Measurements from ENCODE around the gene ERI3.

The ERI3 gene

DNA sequence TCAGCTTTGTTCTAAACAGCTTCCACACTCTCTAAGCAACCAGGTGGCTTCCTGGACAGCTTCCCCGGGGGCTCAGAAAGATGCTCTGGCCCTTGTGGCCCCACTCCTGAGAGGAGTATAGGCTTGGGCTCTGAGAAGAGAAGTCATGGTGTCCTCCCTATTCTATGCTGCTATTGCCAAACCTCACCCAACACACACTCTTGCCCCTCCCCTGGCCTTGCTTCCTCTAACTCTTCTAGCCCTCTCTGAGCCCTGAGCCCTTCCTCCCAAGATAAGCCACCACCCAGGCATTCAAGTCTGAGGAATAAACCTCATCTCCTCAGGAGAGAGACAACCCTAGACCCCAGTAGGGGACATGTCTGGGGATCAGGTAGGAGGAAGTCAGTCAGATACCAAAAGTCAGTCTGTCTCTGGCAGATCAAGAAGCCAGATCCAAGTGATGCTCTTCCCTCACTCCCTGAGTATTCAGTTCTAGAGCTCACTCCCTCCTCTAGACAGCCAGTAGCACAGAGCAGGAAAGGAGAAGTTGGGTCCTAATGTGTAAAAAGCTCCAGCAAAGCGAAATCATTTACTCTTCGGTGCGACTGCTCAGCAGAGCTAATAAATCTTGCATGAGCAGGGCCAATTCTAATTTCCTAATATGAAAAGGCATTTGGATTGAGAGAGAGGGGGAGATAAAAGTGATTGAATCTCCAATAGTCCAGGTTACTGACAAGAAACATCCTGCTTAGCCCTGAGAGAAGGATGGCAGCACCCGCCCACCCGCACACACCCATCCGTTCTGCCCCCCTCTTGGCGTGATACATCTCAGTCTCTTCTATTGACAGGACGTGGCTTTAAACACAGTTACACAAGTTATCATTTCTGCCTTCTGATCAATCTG is 91.2 kb downstream of the ERI3 start:
- DNase-seq (ENCODE audit: low read depth in 2 of 3, low spot score in 2 of 3) = no peak

DNA sequence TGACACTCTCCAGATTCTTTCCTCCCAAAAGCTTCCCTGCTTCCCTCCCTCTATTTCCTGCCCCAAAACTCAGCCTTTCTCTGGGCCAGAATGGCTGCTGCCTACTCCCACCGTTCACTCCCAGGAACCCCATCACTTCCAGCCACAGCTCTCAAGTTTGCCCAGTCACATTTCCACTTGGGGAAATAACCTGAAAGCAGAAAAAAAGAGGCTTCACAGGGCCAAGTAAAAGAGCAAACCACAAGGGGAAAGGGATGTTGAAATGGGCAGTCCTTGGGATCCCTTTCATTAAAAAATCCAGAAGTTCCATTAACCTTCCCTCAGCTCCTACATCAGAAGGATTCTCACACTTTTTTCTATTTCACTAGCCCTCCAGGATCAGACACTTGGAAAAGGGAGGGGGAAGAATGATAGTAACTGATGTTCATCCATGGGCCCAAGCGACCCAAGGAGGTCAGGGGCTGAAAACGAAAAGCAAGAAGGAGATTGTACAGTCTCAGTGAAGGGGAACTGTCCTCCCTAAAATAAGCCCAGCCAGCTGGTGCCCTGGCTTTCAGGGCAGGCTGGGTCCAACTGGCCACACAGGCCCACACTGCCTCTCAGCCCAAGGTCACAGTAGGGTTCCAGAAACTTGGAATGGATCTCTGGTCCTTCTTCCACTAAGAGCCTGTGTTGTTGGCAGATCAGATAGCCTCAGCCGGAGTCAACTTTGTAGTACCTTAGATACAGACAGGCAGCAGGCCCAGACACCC is 92.1 kb downstream of the ERI3 start:
- DNase-seq (ENCODE audit: low read depth in 2 of 3, low spot score in 2 of 3) = no peak

DNA sequence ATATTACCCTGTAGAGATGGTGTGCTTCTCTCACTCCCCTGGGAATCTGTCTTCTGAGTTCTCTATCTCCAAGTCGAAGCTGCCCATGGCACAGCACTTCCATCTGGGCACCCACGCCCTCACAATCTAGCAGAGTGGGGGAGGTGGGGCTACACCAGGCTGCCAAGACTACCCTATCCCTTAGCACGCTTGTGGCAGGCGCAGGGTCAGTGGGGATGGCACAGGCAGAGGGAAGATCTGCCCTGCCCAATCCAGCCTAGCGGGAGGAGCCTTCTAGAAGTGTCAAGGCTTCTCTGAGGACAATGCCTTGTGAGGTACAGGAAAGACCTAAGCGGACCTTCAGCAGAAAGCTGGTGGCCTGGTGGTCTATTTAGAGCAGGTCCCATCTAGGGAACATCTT is 92.6 kb downstream of the ERI3 start:
- no peak for DNase-seq (ENCODE audit: low read depth in 2 of 3, low spot score in 2 of 3)

DNA sequence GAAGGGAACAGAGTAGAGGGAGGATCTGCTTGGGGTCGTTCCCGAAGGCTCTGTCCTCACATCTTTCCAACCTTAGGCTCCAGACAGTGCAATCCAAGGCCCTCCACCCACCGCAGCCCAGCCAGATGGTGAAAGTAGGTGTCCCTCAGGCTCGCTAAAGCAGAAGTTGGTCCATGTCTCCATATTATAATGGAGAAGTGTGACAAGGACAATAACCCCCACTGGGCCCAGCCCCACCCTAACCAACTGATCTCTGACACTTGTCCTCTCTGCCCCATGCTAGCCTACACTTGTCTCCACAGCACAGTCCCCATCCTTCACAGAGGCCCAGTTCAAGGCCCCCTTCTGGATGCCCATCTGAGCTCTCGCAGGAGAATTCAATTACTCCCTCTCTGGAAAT is 93.1 kb downstream of the ERI3 start:
- DNase-seq (ENCODE audit: low read depth in 2 of 3, low spot score in 2 of 3) = no peak

DNA sequence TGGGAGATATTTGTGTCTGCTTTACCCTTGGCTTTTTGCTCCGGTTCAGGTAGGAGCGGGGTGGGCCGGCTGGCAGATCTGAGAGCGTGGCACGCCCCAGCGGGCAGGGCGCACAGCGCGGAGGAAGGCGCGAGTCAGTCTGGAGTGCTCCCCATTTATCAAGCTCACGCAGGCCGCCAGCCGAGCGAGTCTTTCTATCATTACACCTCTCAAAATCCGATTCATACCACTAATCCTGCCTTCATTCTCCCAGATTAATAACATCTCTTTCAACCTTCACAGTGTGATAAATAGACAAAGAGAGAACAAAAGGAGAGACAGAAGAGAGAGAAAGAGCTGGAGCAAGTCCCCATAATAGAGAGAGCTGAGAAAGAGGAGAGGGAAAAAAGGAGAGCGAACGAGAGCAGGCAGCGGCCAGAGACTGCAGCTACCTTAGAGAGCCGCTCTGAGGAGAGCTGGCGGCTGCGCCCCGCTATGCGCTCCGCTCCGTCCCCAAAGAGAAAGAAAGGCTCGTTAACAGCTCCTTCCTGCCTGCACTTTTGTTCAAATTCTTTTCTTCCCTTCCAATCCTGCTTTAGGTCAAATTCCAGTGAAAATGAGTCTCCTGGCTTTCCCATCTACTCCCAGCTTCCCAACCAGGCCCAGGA is 93.8 kb downstream of the ERI3 start:
- no peak for DNase-seq (ENCODE audit: low read depth in 2 of 3, low spot score in 2 of 3)

DNA sequence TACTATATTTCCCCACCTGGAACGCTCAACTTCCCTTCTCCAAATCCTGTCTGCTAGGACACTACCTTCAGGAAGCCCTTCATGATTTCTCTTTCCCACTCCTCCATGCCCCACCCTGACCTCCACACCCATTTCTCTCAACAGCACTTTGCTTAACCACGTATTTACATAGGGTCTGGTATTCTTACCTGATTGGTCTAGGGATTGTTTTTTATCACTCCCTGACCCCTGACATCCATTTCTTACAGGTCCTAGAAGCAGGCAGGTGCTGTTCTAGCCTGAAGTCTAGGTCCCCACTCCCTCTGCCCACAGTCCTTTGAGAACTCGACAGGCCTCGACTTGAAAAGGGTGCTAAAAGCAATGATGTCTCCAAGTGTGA is 94.3 kb downstream of the ERI3 start:
- DNase-seq (ENCODE audit: low read depth in 2 of 3, low spot score in 2 of 3) = no peak

DNA sequence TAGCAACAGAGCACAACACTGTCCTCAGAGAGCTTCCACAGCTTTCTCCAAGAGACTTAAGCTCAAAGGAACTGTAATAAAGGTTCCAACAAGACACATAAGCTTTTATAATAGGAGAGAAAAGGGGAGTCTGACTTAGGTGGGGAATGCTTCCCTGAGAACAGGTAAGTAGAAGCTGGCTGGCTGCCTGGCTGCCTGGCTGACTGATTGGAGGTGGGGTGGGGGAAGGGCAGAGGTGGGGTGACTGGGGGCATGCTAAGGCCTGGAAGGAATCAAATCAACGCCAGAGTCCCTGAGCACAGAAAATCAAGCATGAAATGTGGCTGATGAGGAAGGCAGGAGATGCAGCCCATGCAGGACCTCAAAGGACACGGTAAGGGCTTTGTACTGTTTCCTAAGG is 96.0 kb downstream of the ERI3 start:
- no peak for DNase-seq (ENCODE audit: low read depth in 2 of 3, low spot score in 2 of 3)

DNA sequence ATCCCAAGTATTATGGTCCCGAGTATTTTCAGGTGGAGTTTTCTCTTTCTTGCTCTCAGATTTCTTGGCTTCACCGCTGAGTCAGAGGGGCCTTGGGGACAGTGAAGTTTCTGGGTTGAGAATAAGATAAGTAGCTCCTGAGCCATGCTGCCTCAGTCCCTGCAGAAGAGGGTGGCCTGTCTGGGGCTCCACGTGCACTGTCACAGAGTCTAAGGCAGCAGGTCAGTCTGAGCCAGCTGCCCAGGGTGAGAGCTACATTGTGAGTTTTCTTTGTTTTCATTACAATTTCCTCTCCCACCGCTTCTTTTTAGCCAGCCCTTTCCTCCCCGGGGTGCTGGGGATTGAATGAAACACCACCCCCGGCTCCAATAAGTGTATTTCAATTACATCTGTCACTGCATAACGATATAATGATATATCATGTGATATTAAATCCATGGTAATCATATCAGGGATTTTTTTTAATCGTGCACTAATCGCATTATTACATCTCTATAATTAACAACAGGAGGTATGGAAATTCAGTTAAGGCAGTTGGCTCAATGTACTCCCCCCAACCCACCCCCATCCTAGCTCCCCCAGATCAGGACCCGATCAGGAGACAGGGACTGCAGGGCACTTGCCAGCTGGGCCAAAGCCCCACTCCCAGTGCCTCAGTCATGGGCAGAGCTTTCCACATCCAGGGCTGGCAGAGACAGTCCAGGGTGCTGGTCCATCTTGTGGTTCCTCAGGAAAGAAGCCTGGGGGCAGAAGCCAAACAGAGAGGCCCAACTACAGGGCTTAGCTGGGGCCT is 98.1 kb downstream of the ERI3 start:
- DNase-seq (ENCODE audit: low read depth in 2 of 3, low spot score in 2 of 3) = no peak

DNA sequence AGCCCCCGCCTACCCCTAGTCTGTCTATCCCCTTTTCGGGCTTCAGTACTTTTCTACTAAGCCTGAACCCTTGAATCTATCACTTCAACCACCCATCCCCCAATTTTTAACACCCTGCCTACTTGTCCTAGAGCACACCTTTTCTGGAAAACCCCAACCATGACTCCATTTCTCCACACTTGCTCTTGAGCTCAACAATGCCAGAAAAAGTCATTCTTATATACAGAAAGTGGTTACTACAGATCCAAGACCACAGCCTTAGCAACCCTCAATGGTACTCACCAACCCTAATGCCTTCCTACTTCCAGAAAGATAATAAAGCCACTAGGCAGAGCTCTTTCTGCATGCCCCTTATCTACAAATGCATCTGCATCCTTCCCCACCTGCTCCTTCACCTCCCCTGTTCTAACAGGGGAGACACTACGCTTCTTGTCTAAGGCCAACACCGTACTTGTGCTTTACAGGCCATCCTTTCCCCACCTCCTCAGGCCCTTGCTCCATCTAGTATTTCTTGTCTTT is 100.6 kb downstream of the ERI3 start:
- no peak for DNase-seq (ENCODE audit: low read depth in 2 of 3, low spot score in 2 of 3)

DNA sequence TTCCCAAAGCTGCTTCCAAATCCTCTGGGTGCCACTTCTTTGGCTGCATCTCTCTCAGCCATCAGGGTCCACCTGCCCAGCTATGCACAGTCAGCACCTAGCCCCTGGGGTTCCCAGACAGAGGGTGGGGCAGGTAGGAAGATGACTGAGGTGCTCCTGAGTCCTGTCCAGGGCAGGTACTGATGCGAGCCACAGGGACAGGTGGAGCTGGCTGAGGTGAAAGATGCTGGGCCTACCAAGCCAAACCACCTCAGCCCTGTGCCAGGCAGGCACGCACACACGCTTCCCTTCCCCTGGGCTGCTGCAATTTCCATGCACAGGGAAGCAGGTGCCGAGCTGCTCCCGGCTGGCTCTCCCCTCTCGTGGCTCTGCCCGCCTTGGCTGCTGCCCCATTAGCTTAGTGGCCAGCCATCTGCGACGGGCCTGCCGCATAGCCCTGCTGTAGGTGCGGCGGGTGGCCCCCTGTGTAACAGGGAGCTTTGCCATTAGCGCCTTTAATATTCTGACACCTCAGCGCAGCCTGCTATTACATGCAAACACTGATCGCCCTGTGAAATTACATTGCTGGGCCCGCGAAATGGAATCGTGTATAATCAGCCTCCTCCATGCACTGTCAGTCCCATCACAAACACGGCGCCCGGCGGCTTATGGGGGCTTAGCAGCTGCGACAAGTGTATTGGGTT is 102.9 kb downstream of the ERI3 start:
- no peak for DNase-seq (ENCODE audit: low read depth in 2 of 3, low spot score in 2 of 3)

DNA sequence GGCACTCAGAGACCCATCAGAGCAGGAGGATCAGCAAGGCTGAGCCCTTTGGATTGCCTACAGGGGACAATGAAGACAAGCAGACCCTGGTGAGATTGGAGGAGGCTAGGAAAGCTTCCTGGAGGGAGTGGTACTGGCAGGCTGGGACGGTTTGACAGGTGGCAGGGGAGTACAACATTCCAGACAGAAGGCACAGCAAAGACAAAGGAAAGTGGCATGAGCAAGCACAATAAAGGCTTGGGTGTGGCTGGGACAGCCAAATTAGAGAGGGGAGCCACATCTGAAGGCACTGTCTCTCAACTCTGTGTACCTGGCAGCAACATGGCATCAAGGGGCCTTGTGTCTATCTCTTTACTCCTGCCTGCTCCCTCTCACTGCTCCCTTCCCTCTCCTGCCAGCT is 103.6 kb downstream of the ERI3 start:
- DNase-seq (ENCODE audit: low read depth in 2 of 3, low spot score in 2 of 3) = no peak

DNA sequence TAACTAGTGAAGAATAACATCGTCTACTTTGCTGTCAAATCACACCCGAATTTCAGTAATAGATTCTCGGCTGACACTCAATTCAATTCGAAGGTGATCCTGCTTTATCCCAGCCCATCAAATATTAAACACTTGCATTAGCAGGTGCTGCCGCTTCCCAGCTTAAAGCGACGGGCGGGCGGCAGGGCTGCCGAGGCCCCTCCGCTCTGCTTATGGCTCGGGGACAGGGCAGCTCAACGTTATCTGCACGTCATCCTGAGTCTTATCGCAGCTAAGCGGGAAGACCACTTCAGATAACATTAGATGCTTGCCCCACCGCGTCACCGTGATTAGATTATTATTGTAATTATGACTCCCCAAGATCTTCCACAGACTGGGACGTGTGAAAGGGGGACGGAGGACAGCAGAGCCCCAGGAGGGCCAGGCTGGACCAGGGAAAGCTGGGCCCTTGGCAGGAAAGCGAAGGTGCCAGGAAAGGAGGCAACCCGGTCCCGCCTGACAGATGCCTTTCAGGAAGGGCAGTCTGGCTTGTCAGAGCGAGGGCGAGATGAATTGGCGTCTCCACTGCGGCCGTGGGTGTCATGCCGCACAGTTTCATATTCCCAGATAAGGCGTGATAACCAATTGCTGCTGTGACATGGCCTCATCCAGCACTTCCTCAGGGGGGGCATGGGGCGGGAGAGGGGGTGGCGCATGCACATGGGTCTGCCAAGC is 104.8 kb downstream of the ERI3 start:
- no peak for DNase-seq (ENCODE audit: low read depth in 2 of 3, low spot score in 2 of 3)

DNA sequence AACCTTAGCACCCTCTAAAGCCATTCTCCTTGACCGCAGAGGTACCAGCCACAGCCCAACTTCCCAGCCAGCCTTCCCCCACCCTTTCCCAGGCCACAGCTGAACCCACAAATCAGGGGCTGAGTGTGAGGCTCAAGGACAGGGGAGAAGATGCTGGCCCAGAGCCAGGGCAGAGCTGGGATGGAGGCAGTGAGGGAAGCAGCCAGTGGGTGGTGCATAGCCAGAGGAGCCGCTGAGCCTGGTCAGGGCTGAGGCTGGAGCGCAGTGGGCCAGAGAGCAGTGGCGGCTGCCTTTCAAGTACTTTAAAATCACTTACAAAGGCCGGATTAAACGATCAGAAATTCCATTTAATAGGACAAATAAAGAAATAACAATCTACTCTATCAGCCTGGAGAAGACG is 105.5 kb downstream of the ERI3 start:
- DNase-seq (ENCODE audit: low read depth in 2 of 3, low spot score in 2 of 3) = no peak

DNA sequence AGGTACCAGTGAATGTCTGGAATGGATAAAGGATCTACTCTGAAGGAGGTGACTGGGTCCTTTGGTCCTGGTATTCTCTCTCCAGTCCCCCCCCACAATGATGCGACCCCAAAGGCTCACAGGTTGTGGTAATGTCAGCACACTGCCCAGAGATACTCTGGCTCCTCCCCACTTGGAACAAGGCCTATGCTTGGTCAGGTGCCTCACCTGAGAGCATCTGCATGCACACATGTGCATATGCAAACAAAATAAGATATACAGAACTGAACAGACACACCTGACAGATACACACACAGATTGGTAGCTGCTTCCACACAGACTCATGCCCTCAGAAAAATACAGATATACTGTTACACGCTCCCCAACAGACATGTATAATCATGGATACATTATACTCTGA is 108.3 kb downstream of the ERI3 start:
- DNase-seq (ENCODE audit: low read depth in 2 of 3, low spot score in 2 of 3) = no peak

DNA sequence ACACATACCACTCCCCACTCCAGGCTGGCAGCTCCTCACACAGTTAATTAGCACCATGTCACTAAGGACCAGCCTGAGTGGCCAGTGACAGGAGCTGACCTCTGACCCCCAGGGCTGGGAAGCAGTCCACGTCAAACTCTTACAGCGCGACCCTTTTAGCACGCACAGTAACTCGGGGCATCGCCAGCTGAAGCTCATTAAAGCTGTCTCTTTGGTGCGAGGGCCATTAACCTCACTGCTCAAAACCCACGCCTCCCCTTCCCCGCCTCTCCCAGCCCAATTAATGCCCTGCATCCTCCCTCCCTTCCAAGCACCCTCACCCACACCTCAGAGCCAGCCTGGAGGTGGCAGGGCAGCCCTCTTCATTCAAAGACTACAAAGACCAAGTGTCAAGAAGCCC is 110.1 kb downstream of the ERI3 start:
- no peak for DNase-seq (ENCODE audit: low read depth in 2 of 3, low spot score in 2 of 3)

DNA sequence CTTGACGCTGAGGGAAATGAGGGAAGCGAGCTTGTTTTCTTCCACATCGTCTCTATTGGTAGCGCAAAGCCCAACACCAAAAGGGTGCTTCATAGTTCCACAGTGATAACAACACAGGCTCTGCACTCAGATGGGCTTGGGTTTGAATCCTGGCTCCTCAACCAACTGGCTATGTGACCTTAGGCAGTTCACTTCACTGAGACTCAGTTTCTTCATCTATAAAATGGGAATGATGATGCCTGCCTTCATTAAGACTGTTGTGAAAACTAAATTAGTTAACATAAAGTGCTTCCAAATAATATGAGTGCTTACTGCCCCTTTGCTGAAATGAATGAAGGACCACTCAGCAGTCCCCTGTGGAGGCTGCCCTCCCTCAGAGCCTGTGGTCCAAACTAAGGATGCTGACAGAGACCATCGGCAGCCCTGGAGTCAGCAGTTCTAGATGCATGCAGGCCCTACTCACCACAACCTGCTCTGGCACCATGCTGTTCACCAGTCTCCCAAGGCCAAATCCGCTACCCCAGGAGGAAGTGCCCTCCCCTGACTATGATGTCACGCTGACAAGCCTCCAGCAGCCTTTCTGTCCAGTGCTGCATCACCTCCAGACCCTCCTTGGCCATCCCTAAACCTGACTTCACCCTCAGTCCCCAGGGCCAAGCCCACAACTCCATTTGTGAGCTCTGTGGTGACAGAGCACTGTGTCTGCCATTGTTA is 111.1 kb downstream of the ERI3 start:
- no peak for DNase-seq (ENCODE audit: low read depth in 2 of 3, low spot score in 2 of 3)

DNA sequence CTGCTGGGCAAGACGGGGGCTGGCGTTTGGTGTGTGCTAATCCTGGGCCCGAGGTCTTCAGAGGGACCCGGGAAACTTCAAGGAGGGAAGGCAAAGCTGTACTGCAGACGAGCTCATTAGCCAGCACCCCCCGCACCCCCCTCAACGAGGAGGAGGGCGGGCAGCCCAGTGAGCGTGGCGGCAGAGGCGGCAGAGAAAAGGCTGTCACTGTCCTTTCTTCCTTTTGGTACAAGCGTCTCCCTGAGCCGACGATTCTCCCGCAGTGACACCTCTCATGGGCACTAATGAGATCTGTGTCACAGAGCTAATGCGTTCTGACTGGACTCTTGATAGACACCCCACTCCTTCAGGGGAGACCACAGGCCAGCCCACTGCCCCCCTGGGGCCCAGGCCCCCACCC is 112.3 kb downstream of the ERI3 start:
- DNase-seq (ENCODE audit: low read depth in 2 of 3, low spot score in 2 of 3) = no peak

DNA sequence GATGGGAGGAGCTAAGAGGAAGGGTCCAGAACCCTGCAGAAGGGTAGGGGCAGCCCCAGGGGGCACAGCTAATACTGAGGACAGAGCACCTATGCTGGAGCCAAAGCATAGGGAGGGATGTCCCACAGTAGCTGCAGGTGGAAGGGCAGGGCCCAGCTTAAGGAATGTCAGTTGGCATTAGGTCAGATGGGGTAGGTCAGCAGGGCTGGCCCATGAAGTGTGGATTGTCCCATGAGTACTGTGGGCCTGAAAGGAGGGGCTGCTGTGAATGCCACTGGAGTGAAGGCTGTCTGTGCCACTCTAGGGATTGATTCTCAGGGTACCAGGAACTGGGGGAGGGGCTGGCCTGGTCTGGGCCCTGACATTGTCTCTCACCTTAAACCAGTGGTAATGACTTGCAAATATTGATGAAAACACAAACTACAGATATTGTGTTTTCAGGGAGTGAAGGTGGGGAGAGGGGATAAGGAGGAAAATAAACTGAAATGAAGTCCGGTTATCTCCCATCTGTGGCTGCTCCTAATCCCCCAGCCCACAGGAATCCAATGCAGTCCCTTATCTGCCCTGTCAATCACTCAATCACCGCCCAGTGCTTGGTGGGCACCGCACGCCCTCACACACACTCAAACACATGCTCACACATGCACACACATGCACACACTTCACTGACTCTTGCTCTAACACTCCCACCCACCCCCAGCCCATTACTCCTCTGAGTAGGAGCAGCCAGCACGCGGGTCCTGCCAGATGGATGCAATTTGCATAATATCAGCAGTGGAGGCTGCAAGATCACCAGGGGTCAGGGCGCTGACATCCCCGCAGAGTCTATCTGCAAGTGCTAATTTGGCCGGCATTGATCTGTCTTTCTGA is 114.0 kb downstream of the ERI3 start:
- DNase-seq (ENCODE audit: low read depth in 2 of 3, low spot score in 2 of 3) = no peak
